Tibial artery (tissue), 4 donors: Measurements from ENCODE around the gene FAM83G.

Experiments used
- DNase-seq, 2 donors: peaks; one replicate each; pipeline ENCODE4 v3.0.0-alpha.2; 2019
- H3K27ac ChIP-seq, 2 donors: fragments of 200-600 bp; sonication (generic) in 1 of 2; 1 replicate in 1 of 2; 2 replicates in 1 of 2; pipeline ENCODE4 v1.5.1; 2018 to 2019; ENCODE audit warnings: mild to moderate bottlenecking in 1 of 2
- H3K27me3 ChIP-seq, 2 donors: fragments of 200-600 bp; sonication (generic) in 1 of 2; one replicate each; pipeline versions ENCODE4 v1.5.1 to v1.6.0; 2016 to 2019
- H3K36me3 ChIP-seq, 3 donors: fragments of 200-600 bp; sonication (generic) in 2 of 3; one replicate each; pipeline ENCODE4 v1.5.1; 2016 to 2019; ENCODE audit warnings: mild to moderate bottlenecking in 2 of 3
- H3K4me1 ChIP-seq, 4 donors: fragments of 200-600 bp; sonication (generic) in 2 of 4; 1 replicate in 3 of 4; 2 replicates in 1 of 4; pipeline ENCODE4 v1.5.1; 2016 to 2019
- H3K4me3 ChIP-seq, 2 donors: fragments of 200-600 bp; sonication (generic) in 1 of 2; 1 replicate in 1 of 2; 2 replicates in 1 of 2; pipeline ENCODE4 v1.5.1; 2018 to 2019; ENCODE audit warnings: mild to moderate bottlenecking in 2 of 2
- H3K9me3 ChIP-seq, 3 donors: fragments of 200-600 bp; sonication (generic) in 1 of 3; one replicate each; pipeline ENCODE4 v1.5.1; 2016 to 2019
- CTCF ChIP-seq, 2 experiments: fragments of 200-600 bp in 1 of 2; fragments of 450-650 bp in 1 of 2; IDR thresholded peaks; one replicate each; pipeline ENCODE4 v1.5.1; 2017 to 2019; ENCODE audit warnings: antibody characterized with exemption in 2 of 2, mild to moderate bottlenecking in 1 of 2, moderate library complexity in 1 of 2
- intact Hi-C: fragments of 100-400 bp; cut with DNase I; formaldehyde crosslinking; loops from one replicate; pipeline ENCODE4 v1.15.0; 2023; ENCODE audit warnings: low total_unique reads

FAM83G gene

GRCh38 chr17:18950944-18951905, 53.3 kb downstream of the FAM83G start:
- intact Hi-C loops = no loop called here

GRCh38 chr17:18950346-18950745, 54.2 kb downstream of the FAM83G start:
- no peaks in the 10 kb centered on the region for H3K36me3 ChIP-seq
- H3K4me1 ChIP-seq = no peaks in the 10 kb centered on the region
- H3K9me3 ChIP-seq = no peaks in the 10 kb centered on the region
- no peak for TF ChIP-seq CTCF (IDR thresholded peaks at IDR 0.05)
- no peak overlapping the region for H3K27ac ChIP-seq
- no peak for DNase-seq
- no peak overlapping the region for H3K4me3 ChIP-seq
- peaks cover 0 to 42% of the 10 kb centered on the region in 2 donors for H3K27me3 ChIP-seq
- intact Hi-C loops = no loop called here

More at GRCh38 chr17:18950944-18951905, 53.3 kb downstream of the FAM83G start:
- H3K9me3 ChIP-seq = no peaks in the 10 kb centered on the region
- no peak overlapping the region for H3K27ac ChIP-seq
- peaks cover 0 to 39% of the 10 kb centered on the region in 2 donors for H3K27me3 ChIP-seq
- DNase-seq = no peak
- no peaks in the 10 kb centered on the region for H3K36me3 ChIP-seq
- H3K4me3 ChIP-seq = no peak overlapping the region
- no peaks in the 10 kb centered on the region for H3K4me1 ChIP-seq
- no peak for TF ChIP-seq CTCF (IDR thresholded peaks at IDR 0.05)

GRCh38 chr17:18949566-18949965, 55.0 kb downstream of the FAM83G start:
- Histone ChIP-seq H3K4me3 (no peak overlapping the region), H3K27me3 (peaks cover 0 to 42% of the 10 kb centered on the region in 2 donors), H3K9me3 (no peaks in the 10 kb centered on the region), H3K4me1 (no peaks in the 10 kb centered on the region), H3K27ac (no peak overlapping the region), H3K36me3 (no peaks in the 10 kb centered on the region)
- no peak for TF ChIP-seq CTCF (IDR thresholded peaks at IDR 0.05)
- DNase-seq = no peak
- intact Hi-C loops = no loop called here

GRCh38 chr17:18948476-18949006, 56.0 kb downstream of the FAM83G start:
- peaks cover 0 to 42% of the 10 kb centered on the region in 2 donors for H3K27me3 ChIP-seq
- intact Hi-C loops = no loop called here
- DNase-seq = no peak
- TF ChIP-seq CTCF (IDR thresholded peaks at IDR 0.05) = no peak
- H3K36me3 ChIP-seq = no peaks in the 10 kb centered on the region
- no peaks in the 10 kb centered on the region for H3K9me3 ChIP-seq
- H3K4me3 ChIP-seq = no peak overlapping the region
- H3K27ac ChIP-seq = no peak overlapping the region
- no peaks in the 10 kb centered on the region for H3K4me1 ChIP-seq

GRCh38 chr17:18947866-18948265, 56.7 kb downstream of the FAM83G start:
- DNase-seq = no peak
- no peaks in the 10 kb centered on the region for H3K36me3 ChIP-seq
- no peak for TF ChIP-seq CTCF (IDR thresholded peaks at IDR 0.05)
- no peaks in the 10 kb centered on the region for H3K9me3 ChIP-seq
- no peak overlapping the region for H3K27ac ChIP-seq
- H3K4me3 ChIP-seq = no peak overlapping the region
- H3K4me1 ChIP-seq = no peaks in the 10 kb centered on the region
- H3K27me3 ChIP-seq = peaks cover 0 to 42% of the 10 kb centered on the region in 2 donors
- intact Hi-C loops = no loop called here
